ENCODE results near the gene SLC25A6.
A peak's percentile ranks its signal among the peaks of the same experiment; 100 is the strongest.
"Not testable (repeated sequence)": the region's sequence is repeated elsewhere in the genome, so short reads cannot be mapped to it uniquely, and the experiment has no call there.

The SLC25A6 gene

GRCh38 chrX:1355131-1356046 is 36.5 kb downstream of the SLC25A6 start:
- peak overlapping the region; percentile 65 for H3K27ac ChIP-seq (ENCODE audit: insufficient read depth, low read depth, low read length, poor library complexity, severe bottlenecking)
- no peaks in the 10 kb centered on the region for H3K9me3 ChIP-seq (ENCODE audit: control insufficient read depth, low read length)
- no peaks in the 10 kb centered on the region for H3K27me3 ChIP-seq (ENCODE audit: control insufficient read depth, insufficient read depth, low read length, poor library complexity, severe bottlenecking)
- H3K4me1 ChIP-seq (ENCODE audit: control insufficient read depth, insufficient read depth, low read length): peaks cover 8% of the 10 kb centered on the region
- WGBS, 2 experiments: 16 to 20% methylated on average over 11 of the region's 11 CpGs
- no peak overlapping the region for H3K4me3 ChIP-seq (ENCODE audit: insufficient read depth, low read depth, low read length)
- peaks cover 8% of the 10 kb centered on the region for H3K36me3 ChIP-seq (ENCODE audit: control insufficient read depth, insufficient read depth, low read length)

DNA sequence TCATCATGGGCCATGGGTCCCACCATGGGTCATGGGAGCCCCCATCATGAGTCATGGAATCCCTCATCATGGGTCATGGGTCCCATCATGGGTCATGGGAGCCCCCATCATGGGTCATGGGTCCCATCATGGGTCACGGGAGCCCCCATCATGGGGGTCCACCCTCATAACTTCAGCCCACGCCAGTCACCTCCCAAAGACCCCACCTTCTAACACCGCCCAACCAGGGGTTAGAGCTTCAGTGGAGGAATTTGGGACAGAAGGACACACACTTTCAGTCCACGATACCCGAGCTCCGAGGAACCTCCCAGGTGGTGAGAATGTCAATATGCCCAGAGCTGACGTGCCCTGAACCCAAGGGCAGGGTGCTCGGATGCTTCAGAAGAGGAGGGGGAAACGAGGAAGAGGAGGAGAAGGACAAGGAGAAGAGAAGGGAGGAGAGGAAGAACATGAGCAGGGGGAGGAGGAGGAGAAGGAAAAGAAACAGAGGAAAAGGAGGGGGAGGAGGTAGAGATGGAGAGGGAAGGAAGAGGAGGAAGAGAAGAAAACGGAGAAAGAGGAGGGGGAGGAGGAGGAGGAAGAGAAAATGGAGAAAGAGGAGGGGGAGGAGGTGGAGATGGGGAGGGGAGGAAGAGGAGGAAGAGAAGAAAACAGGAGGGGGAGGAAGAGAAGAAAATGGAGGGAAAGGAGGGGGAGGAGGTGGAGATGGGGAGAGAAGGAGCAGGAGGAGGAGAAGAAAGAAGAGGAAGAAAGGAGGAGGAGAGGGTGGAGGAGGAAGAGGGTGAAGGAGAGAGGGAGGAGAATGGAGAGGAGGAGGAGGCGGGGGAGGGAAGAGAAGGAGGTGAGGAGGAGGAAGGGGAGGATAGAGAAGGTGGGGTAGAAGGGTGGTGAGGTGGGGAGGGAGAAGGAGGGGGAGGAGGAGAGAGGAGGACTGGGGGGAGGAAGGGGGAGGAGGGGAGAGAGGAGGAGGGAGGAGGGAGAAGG is 37.6 kb downstream of the SLC25A6 start:
- 93 to 95% methylated on average over 11 of the region's 11 CpGs for WGBS, 2 experiments
- Histone ChIP-seq H3K4me3 (ENCODE audit: insufficient read depth, low read depth, low read length) (no peak overlapping the region), H3K36me3 (ENCODE audit: control insufficient read depth, insufficient read depth, low read length) (peaks cover 8% of the 10 kb centered on the region), H3K27ac (ENCODE audit: insufficient read depth, low read depth, low read length, poor library complexity, severe bottlenecking) (no peak overlapping the region), H3K9me3 (ENCODE audit: control insufficient read depth, low read length) (no peaks in the 10 kb centered on the region), H3K4me1 (ENCODE audit: control insufficient read depth, insufficient read depth, low read length) (peaks cover 8% of the 10 kb centered on the region), H3K27me3 (ENCODE audit: control insufficient read depth, insufficient read depth, low read length, poor library complexity, severe bottlenecking) (no peaks in the 10 kb centered on the region)

DNA sequence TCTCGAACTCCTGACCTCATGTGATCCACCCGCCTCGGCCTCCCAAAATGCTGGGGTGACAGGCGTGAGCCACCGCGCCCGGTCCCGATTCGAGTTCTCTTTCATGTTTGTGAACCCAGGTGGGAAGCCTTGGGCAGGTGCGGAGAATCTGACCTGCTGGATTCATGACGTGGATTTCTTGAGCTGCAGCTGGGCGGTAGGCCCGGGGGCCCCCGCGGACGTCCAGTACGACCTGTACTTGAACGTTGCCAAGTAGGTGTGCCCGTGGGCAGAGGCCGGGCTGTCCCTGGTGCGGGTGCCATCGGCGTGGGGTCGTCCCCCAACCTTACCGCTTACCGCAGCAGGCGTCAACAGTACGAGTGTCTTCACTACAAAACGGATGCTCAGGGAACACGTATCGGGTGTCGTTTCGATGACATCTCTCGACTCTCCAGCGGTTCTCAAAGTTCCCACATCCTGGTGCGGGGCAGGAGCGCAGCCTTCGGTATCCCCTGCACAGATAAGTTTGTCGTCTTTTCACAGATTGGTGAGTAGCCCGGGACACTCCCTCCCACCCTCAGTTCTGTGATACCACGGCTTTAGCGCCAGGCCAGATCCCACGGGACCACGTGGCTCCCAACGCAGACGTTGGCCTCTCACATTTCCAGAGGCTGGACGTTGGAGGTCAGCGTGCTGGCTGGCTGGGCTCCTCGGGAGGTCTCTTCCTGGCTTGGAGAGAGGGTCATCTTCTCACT is 39.8 kb downstream of the SLC25A6 start:
- WGBS, 2 experiments: 94% methylated on average over 49 of the region's 49 CpGs
- Histone ChIP-seq H3K36me3 (ENCODE audit: control insufficient read depth, insufficient read depth, low read length) (no peaks in the 10 kb centered on the region), H3K27me3 (ENCODE audit: control insufficient read depth, insufficient read depth, low read length, poor library complexity, severe bottlenecking) (no peaks in the 10 kb centered on the region), H3K4me3 (ENCODE audit: insufficient read depth, low read depth, low read length) (no peak overlapping the region), H3K27ac (ENCODE audit: insufficient read depth, low read depth, low read length, poor library complexity, severe bottlenecking) (no peak overlapping the region), H3K9me3 (ENCODE audit: control insufficient read depth, low read length) (no peaks in the 10 kb centered on the region), H3K4me1 (ENCODE audit: control insufficient read depth, insufficient read depth, low read length) (peaks cover 8% of the 10 kb centered on the region)

GRCh38 chrX:1349606-1350005 is 42.3 kb downstream of the SLC25A6 start:
- WGBS, 2 experiments: 96% methylated on average over 14 to 15 of the region's 15 CpGs
- H3K4me1 ChIP-seq (ENCODE audit: control insufficient read depth, insufficient read depth, low read length); H3K36me3 ChIP-seq (ENCODE audit: control insufficient read depth, insufficient read depth, low read length); H3K4me3 ChIP-seq (ENCODE audit: insufficient read depth, low read depth, low read length); H3K9me3 ChIP-seq (ENCODE audit: control insufficient read depth, low read length); H3K27me3 ChIP-seq (ENCODE audit: control insufficient read depth, insufficient read depth, low read length, poor library complexity, severe bottlenecking); H3K27ac ChIP-seq (ENCODE audit: insufficient read depth, low read depth, low read length, poor library complexity, severe bottlenecking): not testable (repeated sequence)

- Histone ChIP-seq H3K4me1 (ENCODE audit: control insufficient read depth, insufficient read depth, low read length) (no peaks in the 10 kb centered on the region), H3K27me3 (ENCODE audit: control insufficient read depth, insufficient read depth, low read length, poor library complexity, severe bottlenecking) (no peaks in the 10 kb centered on the region), H3K36me3 (ENCODE audit: control insufficient read depth, insufficient read depth, low read length) (no peaks in the 10 kb centered on the region), H3K9me3 (ENCODE audit: control insufficient read depth, low read length) (peaks cover 4% of the 10 kb centered on the region), H3K27ac (ENCODE audit: insufficient read depth, low read depth, low read length, poor library complexity, severe bottlenecking) (no peak overlapping the region), H3K4me3 (ENCODE audit: insufficient read depth, low read depth, low read length) (no peak overlapping the region)
- WGBS, 2 experiments: 82 to 84% methylated on average over 22 of the region's 22 CpGs
These were observed 50.2 kb downstream of the SLC25A6 start for GRCh38 chrX:1341545-1342184.

DNA sequence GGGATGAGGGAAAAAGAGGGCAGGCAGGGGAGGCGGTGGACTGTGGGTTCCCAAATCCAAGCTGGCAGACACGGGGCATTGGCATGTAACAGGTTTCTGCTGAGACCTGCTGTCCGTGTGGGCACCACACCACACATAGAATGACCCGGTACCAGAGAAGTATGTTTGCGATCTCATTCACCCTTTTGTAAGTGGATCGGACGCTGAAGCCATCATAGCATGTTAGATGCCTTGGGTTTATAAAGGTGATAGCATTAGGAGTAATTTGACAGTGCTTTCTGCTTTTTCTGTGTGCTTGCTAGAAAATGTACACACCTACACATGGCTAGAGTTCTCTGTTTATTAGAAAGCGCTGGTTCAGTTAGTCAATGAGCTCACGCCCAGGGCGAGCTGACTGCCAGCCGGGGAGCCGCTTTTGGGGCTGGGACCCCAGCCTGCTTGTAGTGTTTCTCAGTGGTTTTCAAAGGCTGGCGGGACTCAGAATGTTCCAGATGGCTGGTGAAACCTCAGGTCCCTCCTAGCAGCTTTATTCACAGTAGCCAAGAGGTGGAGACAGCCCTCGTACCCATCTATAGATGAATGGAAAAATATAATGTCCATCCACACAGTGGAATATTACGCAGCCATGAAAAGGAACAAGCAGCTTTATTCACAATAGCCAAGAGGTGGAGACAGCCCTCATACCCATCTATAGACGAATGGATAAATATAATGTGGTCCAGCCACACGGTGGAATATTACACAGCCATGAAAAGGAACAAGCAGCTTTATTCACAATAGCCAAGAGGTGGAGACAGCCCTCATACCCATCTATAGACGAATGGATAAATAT is 54.7 kb downstream of the SLC25A6 start:
- H3K27me3 ChIP-seq (ENCODE audit: control insufficient read depth, insufficient read depth, low read length, poor library complexity, severe bottlenecking): no peaks in the 10 kb centered on the region
- H3K4me3 ChIP-seq (ENCODE audit: insufficient read depth, low read depth, low read length): no peak overlapping the region
- 88 to 90% methylated on average over 13 to 16 of the region's 18 CpGs for WGBS, 2 experiments
- no peak overlapping the region for H3K27ac ChIP-seq (ENCODE audit: insufficient read depth, low read depth, low read length, poor library complexity, severe bottlenecking)
- H3K4me1 ChIP-seq (ENCODE audit: control insufficient read depth, insufficient read depth, low read length): no peaks in the 10 kb centered on the region
- H3K36me3 ChIP-seq (ENCODE audit: control insufficient read depth, insufficient read depth, low read length): no peaks in the 10 kb centered on the region
- peaks cover 4% of the 10 kb centered on the region for H3K9me3 ChIP-seq (ENCODE audit: control insufficient read depth, low read length)

DNA sequence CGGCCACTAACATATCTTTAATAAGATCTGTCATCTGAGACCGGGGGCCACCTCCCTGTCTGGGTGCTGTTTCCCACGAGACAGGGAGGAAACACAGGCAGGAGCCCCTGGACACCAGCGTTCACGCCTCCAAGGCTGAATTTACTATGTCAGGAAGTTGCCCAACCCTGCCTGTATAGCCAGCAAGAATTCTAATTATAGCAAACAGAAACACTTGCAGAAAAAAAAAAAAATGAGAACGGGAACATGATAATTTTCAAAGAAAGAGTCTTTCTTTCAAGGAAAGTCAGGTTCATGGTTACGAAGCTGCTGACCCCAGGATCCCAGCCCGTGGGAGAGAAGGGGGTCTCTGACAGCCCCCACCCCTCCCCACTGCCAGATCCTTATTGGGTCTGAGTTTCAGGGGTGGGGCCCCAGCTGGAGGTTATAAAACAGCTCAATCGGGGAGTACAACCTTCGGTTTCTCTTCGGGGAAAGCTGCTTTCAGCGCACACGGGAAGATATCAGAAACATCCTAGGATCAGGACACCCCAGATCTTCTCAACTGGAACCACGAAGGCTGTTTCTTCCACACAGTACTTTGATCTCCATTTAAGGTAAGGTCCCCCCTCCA is 55.5 kb downstream of the SLC25A6 start, which contains the start of gene IL3RA:
Gene IL3RA (plus strand): TSS at position 455 of the 613 bp plus-strand sequence. CDS start 4,981 bp downstream, outside the sequence.
- 81% methylated on average over 14 of the region's 14 CpGs for WGBS, 2 experiments
- peaks cover 4% of the 10 kb centered on the region for H3K9me3 ChIP-seq (ENCODE audit: control insufficient read depth, low read length)
- no peaks in the 10 kb centered on the region for H3K4me1 ChIP-seq (ENCODE audit: control insufficient read depth, insufficient read depth, low read length)
- H3K27ac ChIP-seq (ENCODE audit: insufficient read depth, low read depth, low read length, poor library complexity, severe bottlenecking): no peak within 1 kb of the TSS
- no peak within 1 kb of the TSS for H3K4me3 ChIP-seq (ENCODE audit: insufficient read depth, low read depth, low read length)
- no peaks in the 10 kb centered on the region for H3K27me3 ChIP-seq (ENCODE audit: control insufficient read depth, insufficient read depth, low read length, poor library complexity, severe bottlenecking)
- H3K36me3 ChIP-seq (ENCODE audit: control insufficient read depth, insufficient read depth, low read length): no peaks in the 10 kb centered on the region
